OCI-LY7 (cell line): ENCODE measurements around the gene SMIM7. TPM values are rescaled to one million over a fixed set of nuclear protein-coding genes. Genes with fewer than 3 reads are reported as not detected.

Experiments used
- BruUV-seq: library from RNA; stranded (reverse); fragments of 400-500 nt; replicated peaks from 2 replicates; lab custom pipeline; 2021; lab: Mats Ljungman, UMichigan
- CTCF ChIA-PET: fragments of 300-600 bp; sonication (Branson Sonifier 250); formaldehyde crosslinking; loops from one replicate; lab custom pipeline; 2022; ENCODE audit warnings: antibody characterized with exemption; ENCODE audit not compliant: unreplicated experiment; lab: Charles Lee
- POLR2A ChIA-PET: fragments of 300-600 bp; sonication (Branson Sonifier 250); formaldehyde crosslinking; loops from one replicate; lab custom pipeline; 2022; ENCODE audit warnings: antibody characterized with exemption; lab: Charles Lee
- DNase-seq: peaks from one replicate; pipeline ENCODE4 v3.0.0-alpha.2; 2015; ENCODE audit warnings: low spot score
- H2AFZ ChIP-seq: fragments of 200-600 bp; sonication (generic), shearing (Covaris generic); 2 replicates; pipeline ENCODE4 v1.6.1; 2014; ENCODE audit warnings: mild to moderate bottlenecking, antibody characterized with exemption, low read length, moderate library complexity
- H3K27ac ChIP-seq: fragments of 200-600 bp; sonication (generic); 2 replicates; pipeline ENCODE4 v1.5.1; 2014; ENCODE audit warnings: mixed run types, low read depth, mild to moderate bottlenecking, moderate library complexity, low read length, inconsistent platforms; ENCODE audit not compliant: poor library complexity, severe bottlenecking
- H3K36me3 ChIP-seq: fragments of 200-600 bp; sonication (generic); 2 replicates; pipeline ENCODE4 v1.6.1; 2014; ENCODE audit warnings: mild to moderate bottlenecking, antibody characterized with exemption, low read length, moderate library complexity, mixed read lengths; ENCODE audit not compliant: insufficient read depth
- H3K4me1 ChIP-seq: fragments of 200-600 bp; sonication (generic); 2 replicates; pipeline ENCODE4 v1.5.1; 2014; ENCODE audit warnings: mild to moderate bottlenecking, low read length; ENCODE audit not compliant: insufficient read depth, poor library complexity, severe bottlenecking
- H3K4me2 ChIP-seq: fragments of 200-600 bp; sonication (generic); 2 replicates; pipeline ENCODE4 v1.6.1; 2014; ENCODE audit warnings: mild to moderate bottlenecking, low read length
- H3K4me3 ChIP-seq: fragments of 200-600 bp; sonication (generic); 2 replicates; pipeline ENCODE4 v1.5.1; 2014; ENCODE audit warnings: mild to moderate bottlenecking, low read depth, low read length; ENCODE audit not compliant: poor library complexity, severe bottlenecking
- H3K79me2 ChIP-seq: fragments of 200-600 bp; sonication (generic); 2 replicates; pipeline ENCODE4 v1.6.1; 2016; ENCODE audit warnings: low read depth, mild to moderate bottlenecking, low read length, moderate library complexity, mixed read lengths; ENCODE audit not compliant: insufficient read depth
- H3K9me2 ChIP-seq: fragments of 200-600 bp; sonication (generic); 2 replicates; pipeline ENCODE4 v1.6.1; 2016; ENCODE audit warnings: mild to moderate bottlenecking, low read length, mixed read lengths; ENCODE audit not compliant: insufficient read depth
- H3K9me3 ChIP-seq: fragments of 200-600 bp; sonication (generic); 2 replicates; pipeline ENCODE4 v1.6.1; 2014; ENCODE audit warnings: mild to moderate bottlenecking, mixed run types, low read length, mixed read lengths
- H4K20me1 ChIP-seq: fragments of 200-600 bp; sonication (generic); 2 replicates; pipeline ENCODE4 v1.6.1; 2014; ENCODE audit warnings: mild to moderate bottlenecking, antibody characterized with exemption, low read length, moderate library complexity, mixed read lengths; ENCODE audit not compliant: insufficient read depth
- EZH2phosphoT487 ChIP-seq: fragments of 200-600 bp; sonication (generic); IDR thresholded peaks from 2 replicates; pipeline ENCODE4 v1.6.1; 2018; ENCODE audit warnings: low read depth, borderline replicate concordance, mild to moderate bottlenecking, mixed run types, antibody characterized with exemption, low read length, moderate library complexity, mixed read lengths
- intact Hi-C: fragments of 100-400 bp; cut with micrococcal nuclease; formaldehyde crosslinking; loops from one replicate; pipeline ENCODE4 v1.10.0; 2022; ENCODE audit not compliant: unreplicated experiment
- total RNA-seq, 2 experiments: library from RNA; depleted of rRNA in 1 of 2; stranded (reverse); fragments of >200 nt in 1 of 2; shearing (Covaris generic) in 1 of 2; gene quantifications; 2 replicates each; pipeline ENCODE4 v1.2.3, GENCODE V29; 2014 to 2022
- TF ChIP-seq, protein P1 (sequence below): fragments of 200-600 bp; sonication (generic); conservative IDR thresholded peaks from 2 replicates; pipeline ENCODE4 v1.5.1; 2014; ENCODE audit warnings: mild to moderate bottlenecking, antibody characterized with exemption, low read length, moderate library complexity, mixed read lengths

SMIM7 gene
- total RNA-seq, 2 experiments from 2014 or later, result 87.0 to 96.3 TPM

DNA sequence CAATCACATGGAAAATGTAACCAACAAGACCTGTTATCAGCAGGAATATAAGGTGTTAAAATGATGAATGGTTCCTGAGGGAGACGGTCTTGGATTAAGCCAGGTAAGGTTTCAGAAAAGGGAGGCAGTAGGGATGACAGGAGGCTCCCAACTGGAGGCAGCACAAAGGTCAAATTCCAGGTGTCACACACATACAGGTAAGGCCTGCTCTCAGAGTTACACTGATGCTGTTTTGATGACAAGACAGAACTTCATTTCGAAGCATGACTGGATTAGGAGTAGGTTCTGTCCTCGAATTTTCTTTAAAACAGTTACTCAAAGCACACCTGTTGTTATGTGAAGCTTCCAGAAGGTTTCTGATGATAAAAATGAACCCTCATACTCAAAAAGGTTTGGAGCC lies 39.4 kb downstream of the SMIM7 start:
- Histone ChIP-seq H3K79me2 (peaks cover 100% of the 10 kb centered on the region), H4K20me1 (peaks cover 78% of the 10 kb centered on the region), H3K4me3 (no peak overlapping the region), H3K36me3 (peaks cover 53% of the 10 kb centered on the region; the same call in 1 of the 2 replicates), H3K4me1 (peaks cover 80% of the 10 kb centered on the region), H3K4me2 (no peak overlapping the region), H3K9me3 (no peaks in the 10 kb centered on the region), H3K9me2 (no peaks in the 10 kb centered on the region), H3K27ac (no peak overlapping the region), H2AFZ (no peak overlapping the region)
- TF ChIP-seq, protein P1, sequence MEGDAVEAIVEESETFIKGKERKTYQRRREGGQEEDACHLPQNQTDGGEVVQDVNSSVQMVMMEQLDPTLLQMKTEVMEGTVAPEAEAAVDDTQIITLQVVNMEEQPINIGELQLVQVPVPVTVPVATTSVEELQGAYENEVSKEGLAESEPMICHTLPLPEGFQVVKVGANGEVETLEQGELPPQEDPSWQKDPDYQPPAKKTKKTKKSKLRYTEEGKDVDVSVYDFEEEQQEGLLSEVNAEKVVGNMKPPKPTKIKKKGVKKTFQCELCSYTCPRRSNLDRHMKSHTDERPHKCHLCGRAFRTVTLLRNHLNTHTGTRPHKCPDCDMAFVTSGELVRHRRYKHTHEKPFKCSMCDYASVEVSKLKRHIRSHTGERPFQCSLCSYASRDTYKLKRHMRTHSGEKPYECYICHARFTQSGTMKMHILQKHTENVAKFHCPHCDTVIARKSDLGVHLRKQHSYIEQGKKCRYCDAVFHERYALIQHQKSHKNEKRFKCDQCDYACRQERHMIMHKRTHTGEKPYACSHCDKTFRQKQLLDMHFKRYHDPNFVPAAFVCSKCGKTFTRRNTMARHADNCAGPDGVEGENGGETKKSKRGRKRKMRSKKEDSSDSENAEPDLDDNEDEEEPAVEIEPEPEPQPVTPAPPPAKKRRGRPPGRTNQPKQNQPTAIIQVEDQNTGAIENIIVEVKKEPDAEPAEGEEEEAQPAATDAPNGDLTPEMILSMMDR, result no peak
- TF ChIP-seq EZH2phosphoT487, result no peak
- CTCF ChIA-PET, result no interaction called here
- POLR2A ChIA-PET, result no interaction called here
- intact Hi-C loops, result no loop called here
- BruUV-seq, result no TSS peak
- DNase-seq, result no peak

DNA sequence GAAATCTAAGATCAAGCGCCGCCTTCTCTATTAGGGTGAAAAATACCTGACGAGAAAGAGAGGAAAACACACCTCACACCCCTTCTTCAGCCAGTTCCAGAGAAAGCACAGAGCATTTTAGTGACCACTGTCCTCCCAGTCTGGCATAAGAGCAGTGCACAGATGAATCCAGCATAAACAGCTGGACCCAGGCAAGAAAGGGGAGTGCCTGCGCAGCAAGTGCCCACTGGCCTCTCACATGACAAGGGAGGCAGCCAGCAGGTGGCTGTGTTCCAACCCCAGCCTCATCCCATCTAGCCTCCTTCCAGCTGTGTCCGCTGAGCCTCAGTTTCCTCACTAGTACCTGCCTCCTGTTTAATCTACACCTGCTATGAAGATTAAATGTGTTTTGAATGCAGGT lies 39.9 kb downstream of the SMIM7 start:
- no peak for TF ChIP-seq EZH2phosphoT487
- TF ChIP-seq, protein P1, result no peak
- no peaks in the 10 kb centered on the region for H3K9me3 ChIP-seq
- H3K36me3 ChIP-seq, result peaks cover 47% of the 10 kb centered on the region; the same call in 1 of the 2 replicates
- peak overlapping the region; percentile 65; the same call in 1 of the 2 replicates for H3K4me2 ChIP-seq
- peaks cover 75% of the 10 kb centered on the region for H4K20me1 ChIP-seq
- POLR2A ChIA-PET, result no interaction called here
- no TSS peak for BruUV-seq
- H3K79me2 ChIP-seq, result peaks cover 100% of the 10 kb centered on the region
- CTCF ChIA-PET, result no interaction called here
- H3K4me3 ChIP-seq, result no peak overlapping the region
- H3K4me1 ChIP-seq, result peaks cover 77% of the 10 kb centered on the region
- H3K27ac ChIP-seq, result no peak overlapping the region
- no peaks in the 10 kb centered on the region for H3K9me2 ChIP-seq
- intact Hi-C loops, result no loop called here
- no peak for DNase-seq
- H2AFZ ChIP-seq, result no peak overlapping the region

DNA sequence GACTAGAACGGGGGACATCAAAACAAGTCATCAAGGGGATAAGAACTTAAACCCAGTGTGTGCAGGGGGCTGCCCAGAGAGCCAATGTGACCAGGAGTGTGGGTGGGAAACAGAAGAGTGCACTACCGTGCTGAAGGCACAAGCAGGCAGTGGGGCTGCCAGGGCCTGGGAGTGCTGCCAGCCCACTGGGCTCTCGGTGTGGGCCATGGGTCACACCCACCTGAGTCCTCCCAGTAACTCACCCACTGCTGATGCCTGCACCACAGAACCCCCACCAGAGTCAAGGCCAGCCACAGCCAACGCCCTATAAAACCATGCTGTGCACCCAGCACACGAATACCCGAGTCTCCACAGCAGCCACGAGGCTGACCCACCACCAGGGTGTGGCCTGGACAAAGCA lies 40.5 kb downstream of the SMIM7 start:
- Histone ChIP-seq H4K20me1 (peaks cover 72% of the 10 kb centered on the region), H3K4me3 (no peak overlapping the region), H3K27ac (peak overlapping the region; percentile 54), H3K4me1 (peaks cover 75% of the 10 kb centered on the region), H3K79me2 (peaks cover 100% of the 10 kb centered on the region), H3K9me3 (no peaks in the 10 kb centered on the region), H2AFZ (no peak overlapping the region), H3K36me3 (peaks cover 46% of the 10 kb centered on the region; the same call in 1 of the 2 replicates), H3K9me2 (no peaks in the 10 kb centered on the region), H3K4me2 (peak overlapping the region; percentile 65)
- intact Hi-C loops, result loop anchor here (2.0 kb wide), 1 partner anchor 31 kb away; no protein-coding TSS in a partner anchor
- TF ChIP-seq EZH2phosphoT487, result no peak
- TF ChIP-seq, protein P1, result no peak
- no peak for DNase-seq
- CTCF ChIA-PET, result no interaction called here
- no TSS peak for BruUV-seq
- POLR2A ChIA-PET, result interaction anchor here (1.3 to 2.9 kb wide), 2 partner anchors 10 to 32 kb away, joined by 3 to 18 read pairs; no protein-coding TSS in a partner anchor
